Activated CD8-positive, alpha-beta T cell treated with anti-CD3 and anti-CD28 coated beads, Interleukin-2, amount 10 ng/mL, durations not matched to agents 7 days and 5 days (primary cell): Measurements from ENCODE around the gene C11orf42. TPM values are rescaled to one million over a fixed set of nuclear protein-coding genes. Genes with fewer than 3 reads are reported as not detected.

Experiments used
- ATAC-seq: fragments of 150-1000 bp; cut with Tn5 transposase; one replicate; pipeline ENCODE4 v1.10.0; 2021; ENCODE audit warnings: moderate library complexity
- CTCF ChIA-PET: fragments of 350-600 bp; sonication (Branson Sonifier 250); formaldehyde crosslinking; loops from one replicate; lab custom pipeline; 2021; ENCODE audit warnings: antibody characterized with exemption; lab: Charles Lee
- POLR2A ChIA-PET: fragments of 350-600 bp; sonication (Branson Sonifier 250); formaldehyde crosslinking; loops from one replicate; lab custom pipeline; 2021; ENCODE audit warnings: antibody characterized with exemption; lab: Charles Lee
- DNase-seq: peaks from one replicate; pipeline ENCODE4 v3.0.0-alpha.2; 2020
- H3K27ac Mint-ChIP-seq: one replicate; pipeline ENCODE4 v1.8.0; 2021; ENCODE audit warnings: mild to moderate bottlenecking, mixed read lengths
- H3K27me3 Mint-ChIP-seq: one replicate; pipeline ENCODE4 v1.8.0; 2021; ENCODE audit warnings: low read depth, mixed read lengths
- H3K36me3 Mint-ChIP-seq: one replicate; pipeline ENCODE4 v1.8.0; 2021; ENCODE audit warnings: low read depth, mixed read lengths
- H3K4me1 Mint-ChIP-seq: one replicate; pipeline ENCODE4 v1.8.0; 2021; ENCODE audit warnings: low read depth, mixed read lengths
- H3K4me3 Mint-ChIP-seq: one replicate; pipeline ENCODE4 v1.8.0; 2021; ENCODE audit warnings: mild to moderate bottlenecking, mixed read lengths
- H3K9me3 Mint-ChIP-seq: one replicate; pipeline ENCODE4 v1.8.0; 2022; ENCODE audit warnings: mixed read lengths; ENCODE audit not compliant: insufficient read depth
- total RNA-seq, 2 experiments: library from RNA; stranded (reverse); gene quantifications; one replicate each; pipeline ENCODE4 v1.2.3, GENCODE V29; 2021

C11orf42 gene
- total RNA-seq, 2 experiments from 2014 or later = not detected

DNA sequence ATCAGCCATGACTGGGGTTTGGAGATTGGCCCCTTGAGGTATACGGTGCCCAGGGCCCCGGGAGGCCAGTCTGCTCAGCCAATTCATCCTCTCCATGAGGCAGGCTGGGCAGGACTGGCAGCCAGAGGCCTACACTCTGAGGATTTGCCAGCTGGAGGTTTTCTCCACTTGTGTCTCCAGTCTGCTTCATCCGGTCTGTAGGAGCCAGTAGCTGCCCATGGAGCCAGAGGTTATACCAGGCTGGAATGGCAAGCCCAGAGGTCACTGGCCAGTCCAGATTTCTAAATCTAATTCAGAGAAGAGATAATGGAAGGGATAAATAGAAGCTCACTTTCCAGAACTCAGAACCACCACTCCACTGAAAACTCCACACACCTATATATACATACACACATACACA lies 19.1 kb downstream of the C11orf42 start:
- Mint-ChIP-seq H3K27me3 (no peaks in the 10 kb centered on the region), H3K27ac (no peak overlapping the region), H3K36me3 (peaks cover 38% of the 10 kb centered on the region), H3K9me3 (no peaks in the 10 kb centered on the region), H3K4me3 (no peak overlapping the region), H3K4me1 (peaks cover 23% of the 10 kb centered on the region)
- DNase-seq (no peak), ATAC-seq (no peak)
- POLR2A ChIA-PET = no interaction called here
- CTCF ChIA-PET = no interaction called here

DNA sequence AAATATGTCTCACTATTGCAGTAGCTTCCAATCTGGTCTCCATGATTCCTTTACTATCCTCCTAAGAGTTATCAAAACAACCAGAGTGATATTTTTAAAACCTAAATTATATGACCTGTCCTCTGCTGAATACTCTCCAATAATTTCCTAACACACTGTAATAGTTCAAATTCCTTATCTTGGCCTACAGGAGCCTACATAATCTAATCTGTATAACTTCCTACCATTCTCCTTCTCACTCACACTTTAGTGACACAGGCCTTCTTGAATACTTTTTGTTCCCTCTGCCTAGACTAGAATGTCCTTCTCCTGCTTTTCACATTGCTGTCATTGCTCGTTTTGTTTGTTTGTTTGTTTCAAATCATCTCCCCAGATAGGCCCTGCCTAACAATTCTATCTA lies 19.7 kb downstream of the C11orf42 start:
- ATAC-seq = no peak
- ChIA-PET POLR2A (no interaction called here), CTCF (interaction anchor here (0.9 to 1.1 kb wide), 2 partner anchors 27 kb away, joined by 4 read pairs; no protein-coding TSS in a partner anchor)
- Mint-ChIP-seq H3K27ac (no peak overlapping the region), H3K27me3 (no peaks in the 10 kb centered on the region), H3K4me1 (peaks cover 23% of the 10 kb centered on the region), H3K4me3 (no peak overlapping the region), H3K36me3 (peaks cover 38% of the 10 kb centered on the region), H3K9me3 (no peaks in the 10 kb centered on the region)
- DNase-seq = no peak

DNA sequence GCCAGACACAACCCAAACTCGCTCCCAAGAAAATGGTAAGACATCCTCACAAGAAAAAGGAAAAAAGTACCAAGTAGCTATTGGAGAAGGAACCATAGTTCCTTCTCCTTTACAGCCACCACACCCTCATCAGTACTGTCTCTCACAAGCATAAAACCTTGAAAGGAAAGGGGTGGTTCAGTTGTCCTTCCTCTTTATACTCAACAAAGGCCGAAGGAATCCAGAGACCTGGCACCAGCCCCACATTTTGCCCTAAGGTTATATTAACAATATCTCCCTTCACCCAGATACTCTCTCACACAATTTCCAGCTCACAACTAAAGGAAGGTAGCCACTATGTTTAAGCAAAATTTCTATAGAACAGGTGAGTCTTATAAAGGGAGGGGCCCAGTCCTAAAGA lies 20.5 kb downstream of the C11orf42 start:
- Mint-ChIP-seq H3K9me3 (no peaks in the 10 kb centered on the region), H3K36me3 (peaks cover 33% of the 10 kb centered on the region), H3K27me3 (no peaks in the 10 kb centered on the region), H3K4me3 (no peak overlapping the region), H3K27ac (no peak overlapping the region), H3K4me1 (peaks cover 31% of the 10 kb centered on the region)
- ChIA-PET POLR2A (no interaction called here), CTCF (interaction anchor here (0.9 to 1.3 kb wide), 3 partner anchors 25 to 28 kb away, joined by 4 read pairs; no protein-coding TSS in a partner anchor)
- ATAC-seq = no peak
- no peak for DNase-seq

DNA sequence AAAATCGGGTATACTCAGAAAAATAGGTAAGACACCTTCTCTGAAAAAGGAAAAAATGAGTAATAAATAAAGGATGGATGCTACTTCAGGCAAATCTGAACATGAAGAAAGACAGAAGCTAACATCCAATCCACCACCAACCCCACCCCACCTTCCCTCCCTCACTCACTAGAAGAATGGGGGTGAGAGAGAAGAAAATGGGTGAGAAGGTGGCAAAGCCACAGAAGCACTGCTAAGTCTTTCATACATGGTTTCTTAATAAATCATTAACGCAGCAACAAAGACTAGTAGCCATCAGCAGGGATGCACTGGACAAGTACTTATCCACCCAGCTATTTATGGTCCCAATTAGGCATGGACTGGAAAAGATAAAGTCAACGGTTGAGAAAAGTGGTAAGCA lies 23.2 kb downstream of the C11orf42 start:
- Mint-ChIP-seq H3K36me3 (peaks cover 20% of the 10 kb centered on the region), H3K4me3 (no peak overlapping the region), H3K4me1 (peaks cover 38% of the 10 kb centered on the region), H3K27me3 (no peaks in the 10 kb centered on the region), H3K9me3 (no peaks in the 10 kb centered on the region), H3K27ac (no peak overlapping the region)
- ChIA-PET CTCF (no interaction called here), POLR2A (interaction anchor here (0.6 kb wide), 1 partner anchor 507 kb away, joined by 3 read pairs; no protein-coding TSS in a partner anchor)
- no peak for ATAC-seq
- DNase-seq = no peak

DNA sequence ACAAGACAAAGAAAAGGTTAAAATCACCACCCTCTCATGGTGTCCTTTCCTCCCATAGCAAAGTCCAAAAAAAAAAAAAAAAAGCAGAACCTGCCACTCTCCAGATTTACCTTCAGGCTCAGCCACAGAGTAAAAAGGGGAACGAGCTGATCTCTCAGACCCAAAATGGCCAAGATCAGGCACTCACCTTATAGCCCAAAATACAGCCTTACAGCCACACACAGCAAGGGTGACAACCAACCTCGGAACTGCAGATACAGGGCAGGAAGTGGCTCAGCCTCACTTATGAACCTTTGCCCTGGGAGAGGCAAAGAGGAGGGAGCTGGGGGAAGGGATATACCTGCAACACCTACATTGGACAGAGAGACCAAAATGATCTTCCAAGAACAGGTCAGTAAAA lies 24.6 kb downstream of the C11orf42 start:
- Mint-ChIP-seq H3K27me3 (no peaks in the 10 kb centered on the region), H3K4me1 (peaks cover 45% of the 10 kb centered on the region), H3K4me3 (peak overlapping the region; percentile 52), H3K36me3 (peaks cover 17% of the 10 kb centered on the region), H3K27ac (peak overlapping the region; percentile 63), H3K9me3 (no peaks in the 10 kb centered on the region)
- ATAC-seq = no peak
- DNase-seq = peak; percentile 62
- POLR2A ChIA-PET = interaction anchor here (1.3 kb wide), 1 partner anchor 34 kb away, joined by 5 read pairs; no protein-coding TSS in a partner anchor
- CTCF ChIA-PET = interaction anchor here (1.2 kb wide), 1 partner anchor 21 kb away, joined by 5 read pairs; no protein-coding TSS in a partner anchor

DNA sequence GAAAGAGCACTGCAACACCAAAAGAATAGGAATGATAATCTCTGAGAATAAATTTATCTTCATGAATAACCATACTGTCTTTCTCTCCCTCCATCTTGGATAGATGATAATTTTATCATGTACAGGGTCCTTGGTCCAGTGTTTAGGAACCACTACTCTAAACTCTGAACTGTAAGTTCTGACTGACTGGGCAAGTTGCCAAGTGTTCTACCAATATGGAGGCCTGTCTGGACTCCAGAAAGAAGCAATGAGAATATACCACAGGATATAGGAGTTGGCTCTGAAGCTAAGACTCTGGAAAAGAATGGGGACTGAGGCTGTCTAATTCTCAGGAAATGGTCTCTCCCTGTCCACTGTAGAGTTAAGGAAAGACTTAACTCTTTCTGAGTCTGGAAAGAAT lies 27.5 kb downstream of the C11orf42 start:
- Mint-ChIP-seq H3K4me1 (peaks cover 38% of the 10 kb centered on the region), H3K4me3 (peak overlapping the region; percentile 31)
- POLR2A ChIA-PET = no interaction called here

DNA sequence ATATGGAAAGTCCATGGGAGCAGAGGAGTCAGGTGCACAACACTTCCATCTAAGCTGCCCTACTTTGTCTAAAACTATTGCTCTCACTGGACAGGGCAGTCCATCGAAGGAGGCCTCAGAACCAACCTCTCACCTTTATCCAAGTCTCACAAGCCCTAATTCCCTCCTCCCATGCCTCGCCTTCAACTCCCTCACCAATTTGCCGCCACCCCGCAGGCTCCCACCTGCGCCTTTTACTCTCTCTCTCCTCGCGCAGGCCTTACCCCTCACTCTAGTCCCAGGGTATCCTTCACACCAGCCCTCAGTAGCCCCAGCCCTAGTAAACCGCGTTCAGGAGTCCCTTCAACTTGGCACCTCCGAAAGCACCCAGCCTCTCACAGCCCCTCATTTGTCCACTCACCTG lies 28.6 kb downstream of the C11orf42 start:
- peaks cover 11% of the 10 kb centered on the region for H3K36me3 Mint-ChIP-seq
- H3K27ac Mint-ChIP-seq = peak overlapping the region; percentile 95
- H3K4me1 Mint-ChIP-seq = peaks cover 36% of the 10 kb centered on the region
- peak overlapping the region; percentile 98 for H3K4me3 Mint-ChIP-seq
- H3K27me3 Mint-ChIP-seq = no peaks in the 10 kb centered on the region
- ATAC-seq (peak; percentile 1), DNase-seq (no peak)
- ChIA-PET CTCF (interaction anchor here (0.9 to 3.0 kb wide), 4 partner anchors 17 to 145 kb away, joined by 3 to 13 read pairs (median 3); no protein-coding TSS in a partner anchor), POLR2A (interaction anchor here (1.0 kb wide), 1 partner anchor 37 kb away, joined by 4 read pairs; no protein-coding TSS in a partner anchor)
- H3K9me3 Mint-ChIP-seq = no peaks in the 10 kb centered on the region

More for the DNA sequence above, 27.5 kb downstream of the C11orf42 start:
- H3K27me3 Mint-ChIP-seq = no peaks in the 10 kb centered on the region
- H3K36me3 Mint-ChIP-seq = peaks cover 12% of the 10 kb centered on the region
- CTCF ChIA-PET = interaction anchor here (0.6 to 3.0 kb wide), 2 partner anchors 19 to 131 kb away, joined by 3 to 13 read pairs; no protein-coding TSS in a partner anchor
- H3K27ac Mint-ChIP-seq = no peak overlapping the region
- H3K9me3 Mint-ChIP-seq = no peaks in the 10 kb centered on the region
- no peak for DNase-seq
- no peak for ATAC-seq

DNA sequence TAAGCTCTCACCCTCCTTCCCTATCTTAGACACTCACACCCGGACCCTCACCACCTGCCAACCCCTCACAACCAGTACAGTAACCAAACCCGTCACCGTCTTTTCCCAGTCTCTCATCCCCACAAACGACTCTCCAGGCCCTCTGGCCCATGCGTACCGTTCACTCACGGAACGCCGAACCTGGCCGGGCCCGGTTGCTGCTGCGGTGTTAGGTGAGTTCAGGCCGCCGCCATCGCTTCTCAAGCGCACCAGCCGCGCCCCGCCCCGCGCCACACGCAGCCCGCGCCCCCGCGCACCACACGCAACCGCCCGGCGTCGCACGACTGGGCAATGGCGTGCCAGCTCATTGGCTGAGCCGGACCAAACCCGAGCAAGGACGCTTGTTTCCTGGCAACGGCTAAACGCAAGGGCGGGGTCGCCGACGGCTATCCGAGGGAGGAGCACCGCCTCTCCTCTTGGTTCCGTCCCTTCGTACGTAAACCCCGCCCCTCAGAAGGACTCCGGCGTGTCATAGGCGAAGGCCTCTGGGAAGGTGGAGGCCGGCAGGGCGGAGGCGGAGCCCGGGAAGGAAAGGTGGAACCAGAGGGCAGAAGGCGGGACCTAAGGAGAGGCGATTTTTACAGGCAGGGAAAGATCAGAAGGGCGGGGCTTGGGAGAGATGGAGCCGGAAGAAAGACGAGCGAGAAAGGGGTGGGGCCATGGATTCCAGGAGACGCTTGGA lies 29.2 kb downstream of the C11orf42 start, which contains the start of gene FHIP1B:
Gene FHIP1B (minus strand): TSS at position 250 of the 721 bp plus-strand sequence. CDS start 10,120 bp downstream, outside the sequence.
- Mint-ChIP-seq H3K4me3 (peak within 1 kb of the TSS; percentile 98), H3K27ac (peak within 1 kb of the TSS; percentile 95), H3K4me1 (peaks cover 32% of the 10 kb centered on the region), H3K36me3 (peaks cover 6% of the 10 kb centered on the region), H3K9me3 (no peaks in the 10 kb centered on the region), H3K27me3 (no peaks in the 10 kb centered on the region)
- DNase-seq (peak; percentile 100), ATAC-seq (peak; percentile 96)
- ChIA-PET CTCF (interaction anchor here (0.9 to 3.0 kb wide), 6 partner anchors 17 to 144 kb away, joined by 3 to 13 read pairs (median 3); no protein-coding TSS in a partner anchor), POLR2A (interaction anchor here (0.6 to 1.4 kb wide), 3 partner anchors 12 to 38 kb away, joined by 3 to 5 read pairs (median 4); partner anchors contain the start of gene C11orf42)

DNA sequence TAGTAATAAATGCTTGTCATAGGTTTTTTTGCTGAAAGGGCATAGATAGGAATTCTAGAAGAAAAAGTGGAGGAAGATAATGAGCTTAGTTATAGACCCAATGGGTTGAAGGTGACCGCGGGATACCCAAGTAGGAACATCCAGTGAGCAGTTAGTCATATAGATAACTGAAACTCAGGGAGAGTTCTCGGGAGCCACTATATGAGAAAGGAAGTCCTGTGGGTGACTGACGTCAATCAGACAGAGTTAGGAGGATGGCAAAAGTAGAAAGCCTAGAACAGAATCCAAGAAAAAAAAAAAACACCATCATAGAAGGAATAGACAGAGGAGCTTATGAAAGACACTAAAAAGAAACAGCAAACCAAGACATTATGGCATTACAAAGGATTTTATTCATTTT lies 31.9 kb downstream of the C11orf42 start:
- no peak overlapping the region for H3K4me3 Mint-ChIP-seq
- H3K27ac Mint-ChIP-seq = no peak overlapping the region
- ChIA-PET CTCF (interaction anchor here (0.7 to 3.4 kb wide), 3 partner anchors 14 to 142 kb away, joined by 3 to 31 read pairs (median 4); no protein-coding TSS in a partner anchor), POLR2A (no interaction called here)
- no peaks in the 10 kb centered on the region for H3K9me3 Mint-ChIP-seq
- ATAC-seq (no peak), DNase-seq (no peak)
- H3K27me3 Mint-ChIP-seq = no peaks in the 10 kb centered on the region
- peaks cover 16% of the 10 kb centered on the region for H3K4me1 Mint-ChIP-seq
- peaks cover 2% of the 10 kb centered on the region for H3K36me3 Mint-ChIP-seq

DNA sequence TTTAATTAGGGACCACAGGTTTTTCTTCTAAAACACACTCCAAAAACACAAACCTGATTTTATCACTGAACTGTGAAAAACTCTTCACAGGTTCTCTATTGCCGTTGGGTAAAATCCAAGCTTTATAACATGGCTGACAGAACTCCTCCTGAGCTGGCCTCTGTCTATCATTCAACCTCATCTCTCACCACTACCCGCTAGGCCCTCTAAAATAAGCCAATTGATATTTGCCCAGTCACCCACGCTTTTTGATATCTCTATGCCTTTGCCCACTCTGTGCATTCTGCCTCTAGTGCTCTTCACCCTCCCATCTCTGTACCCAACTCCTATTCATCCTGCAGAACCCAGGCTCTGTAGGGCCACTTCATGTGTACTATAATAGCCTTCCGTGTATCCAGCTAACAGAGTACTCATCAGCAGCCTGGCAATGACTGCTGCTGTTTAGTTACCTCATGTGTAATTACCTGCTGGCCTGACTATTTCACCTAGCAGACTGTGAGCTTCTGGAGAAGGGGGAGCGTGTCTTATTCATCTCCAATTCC lies 32.5 kb downstream of the C11orf42 start:
- POLR2A ChIA-PET = no interaction called here
- H3K36me3 Mint-ChIP-seq = peaks cover 2% of the 10 kb centered on the region
- H3K4me1 Mint-ChIP-seq = peaks cover 15% of the 10 kb centered on the region
- CTCF ChIA-PET = interaction anchor here (0.7 to 3.4 kb wide), 2 partner anchors 13 to 125 kb away, joined by 3 to 31 read pairs; no protein-coding TSS in a partner anchor
- peaks cover 3% of the 10 kb centered on the region for H3K27me3 Mint-ChIP-seq
- H3K27ac Mint-ChIP-seq = no peak overlapping the region
- H3K4me3 Mint-ChIP-seq = no peak overlapping the region
- ATAC-seq (no peak), DNase-seq (no peak)
- H3K9me3 Mint-ChIP-seq = no peaks in the 10 kb centered on the region

DNA sequence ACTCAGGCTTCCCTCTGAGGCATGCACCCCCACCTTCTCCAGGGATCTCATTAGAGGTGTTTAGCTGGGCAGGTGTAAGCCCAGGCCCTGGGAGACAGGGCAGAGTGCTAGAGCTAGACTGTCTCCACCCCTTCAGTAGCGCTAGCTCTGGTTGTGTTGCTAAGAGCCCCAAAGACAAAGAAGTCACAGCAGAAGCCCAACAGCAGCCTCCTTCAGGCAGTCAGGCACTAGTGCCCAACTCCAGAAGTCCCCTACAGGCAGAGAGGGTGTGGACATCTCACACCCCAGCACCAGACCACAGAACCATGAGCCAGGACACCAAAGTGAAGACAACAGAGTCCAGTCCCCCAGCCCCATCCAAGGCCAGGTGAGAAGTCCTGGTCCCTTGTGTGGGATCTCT lies 33.5 kb downstream of the C11orf42 start, which contains the start of gene CNGA4:
Gene CNGA4 (plus strand): TSS at position 188 of the 400 bp plus-strand sequence. CDS start 118 bp downstream, at position 306.
- Mint-ChIP-seq H3K4me1 (peaks cover 9% of the 10 kb centered on the region), H3K27ac (no peak within 1 kb of the TSS), H3K36me3 (peaks cover 2% of the 10 kb centered on the region), H3K4me3 (no peak within 1 kb of the TSS), H3K9me3 (no peaks in the 10 kb centered on the region), H3K27me3 (peaks cover 10% of the 10 kb centered on the region)
- POLR2A ChIA-PET = no interaction called here
- CTCF ChIA-PET = interaction anchor here (0.8 to 3.4 kb wide), 2 partner anchors 12 to 124 kb away, joined by 3 to 31 read pairs; no protein-coding TSS in a partner anchor
- no peak for DNase-seq
- ATAC-seq = no peak
